Activated naive CD8-positive, alpha-beta T cell treated with anti-CD3 and anti-CD28 coated beads for 36 hours (primary cell): ENCODE measurements around the gene CPT1B. TPM values are rescaled to one million over a fixed set of nuclear protein-coding genes. Genes with fewer than 3 reads are reported as not detected.
"Not testable (repeated sequence)": the region's sequence is repeated elsewhere in the genome, so short reads cannot be mapped to it uniquely, and the experiment has no call there.

Experiments used
- DNase-seq: peaks from one replicate; pipeline ENCODE4 v3.0.0; 2021
- H3K27ac Mint-ChIP-seq: one replicate; pipeline ENCODE4 v1.8.0; 2022; ENCODE audit warnings: mild to moderate bottlenecking, moderate library complexity, mixed read lengths
- H3K27me3 Mint-ChIP-seq: one replicate; pipeline ENCODE4 v1.8.0; 2022; ENCODE audit warnings: mild to moderate bottlenecking, mixed read lengths
- H3K36me3 Mint-ChIP-seq: one replicate; pipeline ENCODE4 v1.8.0; 2021; ENCODE audit warnings: mild to moderate bottlenecking, mixed read lengths
- H3K4me1 Mint-ChIP-seq: one replicate; pipeline ENCODE4 v1.8.0; 2021; ENCODE audit warnings: mixed read lengths
- H3K4me3 Mint-ChIP-seq: one replicate; pipeline ENCODE4 v1.8.0; 2022; ENCODE audit warnings: mild to moderate bottlenecking, moderate library complexity, mixed read lengths
- H3K9me3 Mint-ChIP-seq: one replicate; pipeline ENCODE4 v1.8.0; 2022; ENCODE audit warnings: mixed read lengths
- total RNA-seq, 2 experiments: library from RNA; stranded (reverse); gene quantifications; one replicate each; pipeline ENCODE4 v1.2.3, GENCODE V29; 2021

Gene CPT1B
- total RNA-seq, 2 experiments from 2014 or later = 33.6 to 33.7 TPM

- peaks cover 7% of the 10 kb centered on the region for H3K9me3 Mint-ChIP-seq
Observed at GRCh38 chr22:50542416-50542927, 35.8 kb downstream of the CPT1B start.

DNA sequence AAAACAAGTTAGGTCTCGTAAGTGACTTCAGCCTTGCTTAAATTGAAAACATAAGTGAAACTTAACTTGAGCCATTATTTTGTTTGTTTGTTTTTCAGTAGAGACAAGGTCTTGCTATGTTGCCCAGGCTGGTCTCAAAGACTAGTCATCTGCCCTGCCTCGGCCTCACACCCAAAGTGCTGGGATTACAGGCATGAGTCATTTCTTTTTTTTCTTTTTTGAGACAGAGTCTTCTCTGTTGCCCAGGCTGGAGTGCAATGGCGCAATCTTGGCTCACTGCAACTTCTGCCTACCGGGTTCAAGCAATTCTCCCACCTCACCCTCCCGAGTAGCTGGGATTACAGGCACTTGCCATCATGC, 36.6 kb downstream of the CPT1B start:
- DNase-seq = peak; percentile 37
- H3K27ac Mint-ChIP-seq = peak overlapping the region; percentile 98
- H3K36me3 Mint-ChIP-seq = peaks cover 30% of the 10 kb centered on the region
- not testable (repeated sequence) for H3K4me3 Mint-ChIP-seq, H3K9me3 Mint-ChIP-seq, H3K27me3 Mint-ChIP-seq
- H3K4me1 Mint-ChIP-seq = peaks cover 70% of the 10 kb centered on the region

More at GRCh38 chr22:50542416-50542927, 35.8 kb downstream of the CPT1B start:
- no peaks in the 10 kb centered on the region for H3K27me3 Mint-ChIP-seq
- H3K27ac Mint-ChIP-seq = peak overlapping the region; percentile 98
- DNase-seq = no peak
- peak overlapping the region; percentile 40 for H3K4me3 Mint-ChIP-seq
- H3K36me3 Mint-ChIP-seq = peaks cover 27% of the 10 kb centered on the region
- H3K4me1 Mint-ChIP-seq = peaks cover 68% of the 10 kb centered on the region

- Mint-ChIP-seq H3K27ac (peak overlapping the region; percentile 98), H3K4me1 (peaks cover 65% of the 10 kb centered on the region), H3K27me3 (no peaks in the 10 kb centered on the region), H3K9me3 (peaks cover 7% of the 10 kb centered on the region), H3K4me3 (peak overlapping the region; percentile 32), H3K36me3 (peaks cover 30% of the 10 kb centered on the region)
- no peak for DNase-seq
Observed at GRCh38 chr22:50540381-50540780, 37.8 kb downstream of the CPT1B start.

GRCh38 chr22:50537765-50538164, 40.5 kb downstream of the CPT1B start:
- H3K27me3 Mint-ChIP-seq = peaks cover 5% of the 10 kb centered on the region
- H3K27ac Mint-ChIP-seq = peak overlapping the region; percentile 100
- H3K4me3 Mint-ChIP-seq = peak overlapping the region; percentile 42
- DNase-seq = no peak
- H3K4me1 Mint-ChIP-seq = peaks cover 68% of the 10 kb centered on the region
- peaks cover 7% of the 10 kb centered on the region for H3K9me3 Mint-ChIP-seq
- peaks cover 34% of the 10 kb centered on the region for H3K36me3 Mint-ChIP-seq

GRCh38 chr22:50536226-50536625, 42.0 kb downstream of the CPT1B start:
- Mint-ChIP-seq H3K27me3 (peaks cover 7% of the 10 kb centered on the region), H3K9me3 (peaks cover 3% of the 10 kb centered on the region), H3K4me1 (peaks cover 58% of the 10 kb centered on the region), H3K27ac (peak overlapping the region; percentile 60), H3K36me3 (peaks cover 20% of the 10 kb centered on the region), H3K4me3 (no peak overlapping the region)
- no peak for DNase-seq

- peaks cover 16% of the 10 kb centered on the region for H3K36me3 Mint-ChIP-seq
- peaks cover 51% of the 10 kb centered on the region for H3K4me1 Mint-ChIP-seq
- no peak overlapping the region for H3K4me3 Mint-ChIP-seq
- H3K27ac Mint-ChIP-seq = no peak overlapping the region
- no peak for DNase-seq
- peaks cover 3% of the 10 kb centered on the region for H3K9me3 Mint-ChIP-seq
- peaks cover 16% of the 10 kb centered on the region for H3K27me3 Mint-ChIP-seq
Observed at GRCh38 chr22:50535113-50535512, 43.1 kb downstream of the CPT1B start.

DNA sequence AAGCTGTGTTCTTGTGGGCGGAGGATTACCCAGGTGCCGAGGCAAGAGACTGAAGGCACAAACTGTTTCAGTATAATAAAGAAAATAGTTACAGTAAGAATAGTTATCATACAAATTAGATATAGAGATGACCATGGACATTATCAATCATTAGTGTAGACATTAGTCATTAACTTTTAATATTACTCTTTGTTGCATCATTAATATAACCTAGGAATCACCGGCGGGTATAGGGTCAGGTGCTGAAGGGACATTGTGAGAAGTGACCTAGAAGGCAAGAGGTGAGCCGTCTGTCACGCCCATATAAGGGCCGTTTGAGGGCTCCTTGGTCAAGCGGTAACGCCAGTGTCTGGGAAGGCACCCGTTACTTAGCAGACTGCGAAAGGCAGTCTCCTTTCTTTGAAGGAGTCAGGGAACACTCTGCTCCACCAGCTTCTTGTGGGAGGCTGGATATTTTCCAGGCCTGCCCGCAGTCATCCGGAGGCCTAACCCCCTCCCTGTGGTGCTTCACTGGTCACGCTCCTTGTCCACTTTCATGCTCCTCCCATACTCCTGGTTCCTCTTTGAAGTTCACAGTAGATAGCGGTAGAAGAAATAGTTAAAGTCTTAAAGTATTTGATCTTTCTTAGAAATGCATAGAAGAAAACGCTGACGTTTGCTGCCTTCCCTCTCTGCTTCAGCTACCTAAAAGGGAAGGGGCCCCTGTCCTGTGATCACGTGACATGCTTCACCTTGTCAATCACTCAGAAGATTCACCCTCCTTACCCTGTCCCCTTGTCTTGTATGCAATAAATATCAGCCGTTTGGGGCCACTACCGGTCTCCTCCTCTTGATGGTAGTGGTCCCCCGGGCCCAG, 44.1 kb downstream of the CPT1B start:
- DNase-seq, H3K9me3 Mint-ChIP-seq: not testable (repeated sequence)
- peaks cover 16% of the 10 kb centered on the region for H3K27me3 Mint-ChIP-seq
- peaks cover 42% of the 10 kb centered on the region for H3K4me1 Mint-ChIP-seq
- peaks cover 17% of the 10 kb centered on the region for H3K36me3 Mint-ChIP-seq
- peak overlapping the region; percentile 99 for H3K27ac Mint-ChIP-seq
- peak overlapping the region; percentile 95 for H3K4me3 Mint-ChIP-seq

DNA sequence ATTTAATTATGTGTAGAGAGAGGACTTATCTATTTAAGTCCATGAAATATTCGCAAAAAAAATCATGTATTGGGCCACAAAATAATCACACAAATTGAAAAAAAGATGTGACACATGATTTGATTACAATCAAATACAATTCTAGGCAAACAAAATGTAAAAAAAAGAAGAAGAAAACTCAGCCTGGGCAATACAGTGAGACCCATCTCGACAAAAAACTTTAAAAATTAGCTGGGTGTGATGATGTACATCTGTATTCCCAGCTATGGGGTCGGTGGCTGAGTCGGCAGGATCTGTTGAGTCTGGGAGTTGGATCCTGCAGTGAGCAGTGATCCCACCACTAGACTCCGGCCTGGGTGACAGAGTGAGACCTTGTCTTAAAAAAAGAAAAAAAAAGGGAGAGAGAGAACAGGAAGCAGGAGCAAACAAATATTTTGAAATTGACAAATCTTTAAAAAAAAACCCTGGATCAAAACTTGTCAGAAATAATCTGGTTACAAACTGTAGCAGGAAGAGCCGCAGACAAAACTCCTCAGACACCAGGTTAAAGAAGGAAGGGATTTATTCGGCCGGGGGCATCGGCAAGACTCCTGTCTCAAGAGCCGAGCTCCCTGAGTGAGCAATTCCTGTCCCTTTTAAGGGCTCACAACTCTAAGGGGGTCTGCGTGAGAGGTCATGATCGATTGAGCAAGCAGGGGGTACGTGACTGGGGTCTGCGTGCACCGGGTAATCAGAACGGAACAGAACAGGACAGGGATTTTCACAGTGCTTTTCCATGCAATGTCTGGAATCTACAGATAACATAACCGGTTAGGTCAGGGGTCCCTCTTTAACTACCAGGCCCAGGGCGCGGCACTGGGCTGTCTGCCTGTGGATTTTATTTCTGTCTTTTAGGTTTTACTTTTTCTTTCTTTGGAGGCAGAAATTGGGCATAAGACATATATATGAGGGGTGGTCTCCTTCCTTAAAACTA, 45.1 kb downstream of the CPT1B start:
- Mint-ChIP-seq H3K9me3 (peaks cover 3% of the 10 kb centered on the region), H3K27ac (peak overlapping the region; percentile 99), H3K36me3 (peaks cover 23% of the 10 kb centered on the region), H3K4me1 (peaks cover 45% of the 10 kb centered on the region), H3K4me3 (peak overlapping the region; percentile 95), H3K27me3 (peaks cover 16% of the 10 kb centered on the region)
- DNase-seq = no peak

- H3K9me3 Mint-ChIP-seq = no peaks in the 10 kb centered on the region
- no peak for DNase-seq
- H3K27me3 Mint-ChIP-seq = peaks cover 16% of the 10 kb centered on the region
- H3K4me1 Mint-ChIP-seq = peaks cover 50% of the 10 kb centered on the region
- H3K36me3 Mint-ChIP-seq = peaks cover 29% of the 10 kb centered on the region
- H3K4me3 Mint-ChIP-seq = peak overlapping the region; percentile 95
- H3K27ac Mint-ChIP-seq = peak overlapping the region; percentile 99
Observed at GRCh38 chr22:50531962-50532674, 46.1 kb downstream of the CPT1B start.

DNA sequence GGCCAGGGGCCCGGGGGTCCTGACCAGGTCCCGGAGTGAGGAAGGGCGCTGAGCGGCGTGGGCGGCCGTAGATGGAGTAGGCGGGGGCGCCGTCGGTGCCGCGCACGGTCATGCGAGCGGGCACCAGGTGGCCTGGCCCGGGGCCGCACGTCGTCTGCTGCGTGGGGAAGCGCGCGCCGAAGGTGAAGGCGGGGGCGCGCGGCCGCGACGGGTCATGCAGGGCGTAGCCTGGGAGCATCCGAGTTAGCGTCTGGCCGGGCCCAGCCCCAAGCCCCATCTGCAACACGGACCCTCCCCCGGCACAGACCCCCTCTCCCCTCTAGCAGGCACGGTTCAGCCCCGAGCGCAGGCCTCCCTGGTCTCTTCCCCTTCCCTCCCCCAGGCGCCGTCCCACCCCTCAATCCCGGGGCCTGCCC, 46.7 kb downstream of the CPT1B start:
- Mint-ChIP-seq H3K36me3 (peaks cover 31% of the 10 kb centered on the region), H3K27me3 (peaks cover 16% of the 10 kb centered on the region), H3K4me3 (peak overlapping the region; percentile 95), H3K27ac (peak overlapping the region; percentile 99), H3K4me1 (peaks cover 51% of the 10 kb centered on the region), H3K9me3 (no peaks in the 10 kb centered on the region)
- peak; percentile 84 for DNase-seq

DNA sequence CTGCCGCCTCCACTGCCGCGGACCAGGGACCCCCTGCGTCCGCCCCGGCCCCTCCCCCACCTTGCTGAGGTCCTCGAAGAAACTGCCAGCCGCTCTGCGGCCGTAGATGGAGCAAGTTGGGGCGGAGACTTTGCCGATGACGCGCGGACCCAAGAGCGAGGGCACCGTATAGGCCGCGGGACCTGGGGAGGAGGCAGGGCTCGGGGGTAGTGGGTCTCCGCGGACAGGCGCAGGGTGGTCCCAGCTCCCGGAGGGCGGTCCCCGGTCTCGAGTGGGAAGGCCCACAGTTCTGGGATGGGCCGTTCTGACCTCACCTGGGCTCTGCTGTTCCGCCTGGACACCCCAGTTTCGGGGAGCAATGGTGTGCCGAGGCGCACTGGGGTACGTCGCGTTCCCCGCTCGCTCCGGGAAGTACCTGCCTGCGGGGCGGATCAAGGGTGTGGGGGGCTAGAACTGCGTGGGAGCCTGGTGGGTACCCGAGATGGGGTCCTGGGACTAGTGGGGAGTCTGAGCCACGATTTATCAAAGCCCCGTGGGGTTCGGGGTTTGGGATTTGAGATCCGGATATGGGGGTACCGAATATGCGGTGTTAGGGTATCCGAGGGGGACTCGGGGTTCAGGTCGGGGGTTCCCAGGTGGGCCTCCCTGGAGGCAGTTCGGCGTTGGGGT, 47.2 kb downstream of the CPT1B start:
- Mint-ChIP-seq H3K27me3 (peaks cover 16% of the 10 kb centered on the region), H3K9me3 (no peaks in the 10 kb centered on the region), H3K36me3 (peaks cover 31% of the 10 kb centered on the region), H3K4me3 (peak overlapping the region; percentile 95), H3K4me1 (peaks cover 47% of the 10 kb centered on the region), H3K27ac (peak overlapping the region; percentile 99)
- peak; percentile 88 for DNase-seq

DNA sequence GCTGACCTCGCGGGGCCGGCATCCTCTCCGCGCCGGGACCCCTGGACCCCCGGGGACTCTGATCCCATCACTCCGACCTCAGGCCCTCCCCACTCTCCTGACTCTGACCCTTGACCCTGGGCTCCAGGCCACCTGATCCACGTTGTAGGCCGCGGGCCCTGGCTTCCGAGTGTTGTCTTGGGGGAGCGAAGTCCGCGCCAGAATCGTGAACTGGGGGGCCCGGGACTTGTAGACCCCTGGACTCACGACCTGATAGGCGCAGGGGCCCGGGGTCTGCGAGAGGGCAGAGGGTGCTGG, 47.7 kb downstream of the CPT1B start:
- peaks cover 31% of the 10 kb centered on the region for H3K36me3 Mint-ChIP-seq
- H3K4me3 Mint-ChIP-seq = peak overlapping the region; percentile 95
- DNase-seq = no peak
- H3K9me3 Mint-ChIP-seq = no peaks in the 10 kb centered on the region
- H3K27me3 Mint-ChIP-seq = peaks cover 16% of the 10 kb centered on the region
- peak overlapping the region; percentile 99 for H3K27ac Mint-ChIP-seq
- H3K4me1 Mint-ChIP-seq = peaks cover 47% of the 10 kb centered on the region

DNA sequence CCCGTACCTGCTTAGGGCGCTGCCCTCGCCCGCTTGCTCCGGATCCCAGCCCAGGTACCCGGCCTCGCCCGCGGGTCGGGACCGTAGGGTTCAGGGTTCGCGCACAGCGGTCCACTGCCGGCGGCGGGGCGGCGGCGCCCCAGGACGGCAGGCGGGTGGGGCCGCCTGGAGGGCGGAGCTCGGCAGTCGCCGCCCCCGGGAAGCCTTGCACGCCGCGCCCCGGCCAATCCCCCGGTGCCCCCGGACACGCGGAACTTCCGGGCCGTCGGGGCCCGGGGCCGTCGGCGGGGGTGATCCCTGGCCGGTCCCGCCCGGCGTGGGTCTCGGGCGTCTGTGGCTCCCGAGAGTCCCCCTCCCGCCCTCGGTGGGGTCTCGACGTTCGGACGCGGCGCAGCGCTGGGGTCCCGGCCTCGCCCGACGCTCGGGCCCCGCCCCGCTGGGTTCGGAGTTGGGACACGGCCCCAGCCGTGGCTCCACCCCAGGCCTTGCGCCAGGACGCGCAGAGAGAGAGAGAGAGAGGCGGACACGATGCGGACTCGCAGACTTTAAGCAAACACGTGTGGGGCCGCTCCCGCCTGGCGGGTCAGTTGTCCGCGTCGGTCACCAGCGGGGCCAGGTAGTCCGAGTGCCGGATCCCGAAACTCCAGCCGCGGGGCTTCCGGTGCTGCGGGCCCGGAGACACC, 48.2 kb downstream of the CPT1B start, which contains the start of gene TYMP:
Gene TYMP (minus strand): TSS at position 116 of the 683 bp plus-strand sequence. CDS start 303 bp downstream, outside the sequence.
- H3K9me3 Mint-ChIP-seq = no peaks in the 10 kb centered on the region
- H3K4me1 Mint-ChIP-seq = peaks cover 47% of the 10 kb centered on the region
- DNase-seq = peak; percentile 86
- H3K36me3 Mint-ChIP-seq = peaks cover 31% of the 10 kb centered on the region
- H3K27me3 Mint-ChIP-seq = peaks cover 16% of the 10 kb centered on the region
- peak within 1 kb of the TSS; percentile 99 for H3K27ac Mint-ChIP-seq
- peak within 1 kb of the TSS; percentile 95 for H3K4me3 Mint-ChIP-seq
